Choroid plexus epithelial cell (primary cell): ENCODE measurements around the gene TMEM53.

Experiments used
- DNase-seq: peaks from one replicate; pipeline ENCODE4 v3.0.0-alpha.2; 2010; ENCODE audit warnings: low read depth
- H3K4me3 ChIP-seq: 2 replicates; pipeline ENCODE4 v1.5.1; 2011; ENCODE audit warnings: low read depth, mild to moderate bottlenecking, control low read depth, low read length, moderate library complexity
- TF ChIP-seq, protein P1 (sequence below): conservative IDR thresholded peaks from 2 replicates; pipeline ENCODE4 v1.5.1; 2011; ENCODE audit warnings: low read depth, mild to moderate bottlenecking, control low read depth, inconsistent platforms, low read length, moderate library complexity

TMEM53 gene

DNA sequence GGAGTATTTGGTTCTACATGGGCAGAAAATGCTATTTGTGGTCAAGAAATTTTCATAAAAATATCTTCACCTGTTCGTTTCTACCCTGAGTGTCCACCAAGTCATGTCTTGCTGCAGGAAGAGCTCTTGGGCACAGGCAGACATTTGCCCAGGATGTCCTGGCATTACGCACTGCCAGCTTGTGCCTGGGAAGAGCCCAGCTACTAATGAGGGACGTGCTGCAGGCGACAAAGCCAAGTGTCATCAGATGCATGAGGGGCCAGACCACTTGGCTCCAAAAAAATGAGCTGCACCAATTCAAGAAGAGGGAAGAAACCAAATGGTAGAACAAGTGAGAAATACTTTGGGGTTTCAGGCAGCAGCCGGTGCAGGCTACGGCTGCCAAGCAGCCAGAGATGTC is 43.8 kb upstream of the TMEM53 start:
- H3K4me3 ChIP-seq, result no peak overlapping the region
- TF ChIP-seq, protein P1, sequence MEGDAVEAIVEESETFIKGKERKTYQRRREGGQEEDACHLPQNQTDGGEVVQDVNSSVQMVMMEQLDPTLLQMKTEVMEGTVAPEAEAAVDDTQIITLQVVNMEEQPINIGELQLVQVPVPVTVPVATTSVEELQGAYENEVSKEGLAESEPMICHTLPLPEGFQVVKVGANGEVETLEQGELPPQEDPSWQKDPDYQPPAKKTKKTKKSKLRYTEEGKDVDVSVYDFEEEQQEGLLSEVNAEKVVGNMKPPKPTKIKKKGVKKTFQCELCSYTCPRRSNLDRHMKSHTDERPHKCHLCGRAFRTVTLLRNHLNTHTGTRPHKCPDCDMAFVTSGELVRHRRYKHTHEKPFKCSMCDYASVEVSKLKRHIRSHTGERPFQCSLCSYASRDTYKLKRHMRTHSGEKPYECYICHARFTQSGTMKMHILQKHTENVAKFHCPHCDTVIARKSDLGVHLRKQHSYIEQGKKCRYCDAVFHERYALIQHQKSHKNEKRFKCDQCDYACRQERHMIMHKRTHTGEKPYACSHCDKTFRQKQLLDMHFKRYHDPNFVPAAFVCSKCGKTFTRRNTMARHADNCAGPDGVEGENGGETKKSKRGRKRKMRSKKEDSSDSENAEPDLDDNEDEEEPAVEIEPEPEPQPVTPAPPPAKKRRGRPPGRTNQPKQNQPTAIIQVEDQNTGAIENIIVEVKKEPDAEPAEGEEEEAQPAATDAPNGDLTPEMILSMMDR, result no peak

GRCh38 chr1:44717653-44718052 is 43.4 kb upstream of the TMEM53 start:
- H3K4me3 ChIP-seq, result no peak overlapping the region
- TF ChIP-seq, protein P1, result no peak
- no peak for DNase-seq

More for the DNA sequence above, 43.8 kb upstream of the TMEM53 start:
- no peak for DNase-seq

- no peak overlapping the region for H3K4me3 ChIP-seq
- DNase-seq, result no peak
- TF ChIP-seq, protein P1, result no peak
These were observed 42.9 kb upstream of the TMEM53 start for GRCh38 chr1:44717156-44717555.

DNA sequence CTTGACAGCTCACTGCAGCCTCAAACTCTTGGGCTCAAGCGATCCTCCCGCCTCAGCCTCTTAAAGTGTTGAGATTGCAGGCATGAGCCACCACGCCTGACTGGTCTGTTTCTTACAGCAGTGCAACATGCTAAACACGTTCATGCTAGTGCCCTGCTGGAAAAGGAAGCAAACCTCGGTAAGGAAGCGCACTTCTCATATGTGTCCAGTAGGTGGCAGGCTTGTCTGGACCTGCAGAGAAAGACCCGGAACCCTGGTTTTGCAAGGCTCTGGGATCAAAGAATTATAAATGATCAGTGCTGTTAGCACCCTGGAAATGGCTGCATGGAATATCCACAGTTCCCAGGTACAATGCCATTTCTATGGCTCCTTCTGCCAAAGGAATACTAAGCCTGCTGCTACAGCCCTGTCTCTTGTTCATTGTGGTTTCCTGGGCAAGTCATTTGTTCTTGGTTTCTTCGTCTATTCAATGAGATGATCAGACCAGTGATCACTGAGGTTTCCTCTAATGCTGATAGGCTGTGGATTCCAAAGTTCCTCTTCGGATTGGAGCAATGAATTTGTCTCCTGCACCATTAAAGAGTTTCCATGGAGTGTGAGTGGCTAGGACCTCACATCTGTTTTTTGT is 40.8 kb upstream of the TMEM53 start:
- TF ChIP-seq, protein P1, result peak; percentile 93
- H3K4me3 ChIP-seq, result no peak overlapping the region
- DNase-seq, result peak; percentile 89

DNA sequence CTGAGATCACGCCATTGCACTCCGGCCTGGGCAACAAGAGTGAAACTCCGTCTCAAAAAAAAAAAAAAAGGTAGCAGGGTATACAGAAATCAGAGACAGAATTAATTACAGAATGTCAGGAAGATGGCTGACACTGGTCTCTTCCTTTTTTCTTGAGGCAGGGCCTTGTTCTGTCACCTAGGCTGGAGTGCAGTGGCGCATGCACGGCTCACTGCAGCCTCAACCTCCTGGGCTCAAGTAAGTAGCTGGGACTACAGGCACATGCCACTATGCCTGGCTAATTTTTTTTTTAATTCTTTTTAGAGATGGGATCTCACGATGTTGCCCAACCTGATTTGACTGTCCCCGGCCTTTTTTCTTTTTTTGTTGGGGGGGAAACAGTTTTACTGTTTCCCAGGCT is 40.3 kb upstream of the TMEM53 start:
- H3K4me3 ChIP-seq, result no peak overlapping the region
- TF ChIP-seq, protein P1, result no peak
- no peak for DNase-seq

DNA sequence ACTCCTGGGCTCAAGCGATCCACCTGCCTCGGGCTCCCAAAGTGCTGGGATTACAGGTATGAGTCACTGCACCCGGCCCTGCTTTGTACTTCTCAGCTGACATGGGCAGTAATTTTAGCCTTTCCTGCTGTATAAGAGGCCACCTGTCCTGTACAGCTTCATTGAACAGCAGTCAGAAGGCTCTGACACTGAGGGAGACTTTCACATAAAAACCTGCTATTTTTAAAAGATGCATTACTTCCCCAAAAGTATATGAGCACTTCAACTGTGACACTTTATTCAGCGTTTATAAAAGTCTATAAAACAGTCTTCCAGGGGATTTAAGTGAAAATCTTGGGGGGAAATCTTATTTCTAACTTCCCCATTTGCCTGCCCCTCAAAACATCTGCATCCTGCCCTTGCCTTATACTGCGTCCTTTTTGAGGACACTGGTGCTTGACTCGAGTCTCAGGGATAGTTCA is 39.1 kb upstream of the TMEM53 start:
- no peak for DNase-seq
- H3K4me3 ChIP-seq, result no peak overlapping the region
- TF ChIP-seq, protein P1, result no peak
